GM12872 (cell line): Measurements from ENCODE around the gene PRKCA.

Source experiments
- TF ChIP-seq, protein P1 (sequence below): IDR thresholded peaks from 3 replicates; pipeline ENCODE4 v1.5.1; 2011; ENCODE audit warnings: low read depth, mild to moderate bottlenecking, low read length, moderate library complexity; ENCODE audit not compliant: insufficient read depth

Gene PRKCA

DNA sequence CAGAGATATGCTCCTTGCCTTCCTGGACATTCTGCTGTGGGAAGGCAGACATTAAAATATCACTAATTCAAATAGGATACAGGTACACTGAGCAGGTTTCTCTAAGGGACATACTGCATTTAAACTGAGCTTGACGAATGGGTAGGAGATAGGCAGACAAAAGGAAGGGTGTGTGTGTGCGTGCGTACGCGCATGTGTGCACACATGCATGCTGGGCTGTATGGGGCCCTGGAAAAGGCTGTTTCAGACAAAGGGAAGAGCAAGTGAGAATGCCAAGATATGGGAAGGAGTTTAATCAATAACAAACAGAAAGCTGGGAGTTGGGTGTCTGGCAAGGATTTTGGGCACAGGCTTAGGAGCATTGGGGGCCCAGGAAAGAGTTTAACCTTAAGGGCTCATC is 196.2 kb downstream of the PRKCA start:
- TF ChIP-seq, protein P1, sequence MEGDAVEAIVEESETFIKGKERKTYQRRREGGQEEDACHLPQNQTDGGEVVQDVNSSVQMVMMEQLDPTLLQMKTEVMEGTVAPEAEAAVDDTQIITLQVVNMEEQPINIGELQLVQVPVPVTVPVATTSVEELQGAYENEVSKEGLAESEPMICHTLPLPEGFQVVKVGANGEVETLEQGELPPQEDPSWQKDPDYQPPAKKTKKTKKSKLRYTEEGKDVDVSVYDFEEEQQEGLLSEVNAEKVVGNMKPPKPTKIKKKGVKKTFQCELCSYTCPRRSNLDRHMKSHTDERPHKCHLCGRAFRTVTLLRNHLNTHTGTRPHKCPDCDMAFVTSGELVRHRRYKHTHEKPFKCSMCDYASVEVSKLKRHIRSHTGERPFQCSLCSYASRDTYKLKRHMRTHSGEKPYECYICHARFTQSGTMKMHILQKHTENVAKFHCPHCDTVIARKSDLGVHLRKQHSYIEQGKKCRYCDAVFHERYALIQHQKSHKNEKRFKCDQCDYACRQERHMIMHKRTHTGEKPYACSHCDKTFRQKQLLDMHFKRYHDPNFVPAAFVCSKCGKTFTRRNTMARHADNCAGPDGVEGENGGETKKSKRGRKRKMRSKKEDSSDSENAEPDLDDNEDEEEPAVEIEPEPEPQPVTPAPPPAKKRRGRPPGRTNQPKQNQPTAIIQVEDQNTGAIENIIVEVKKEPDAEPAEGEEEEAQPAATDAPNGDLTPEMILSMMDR: no peak

DNA sequence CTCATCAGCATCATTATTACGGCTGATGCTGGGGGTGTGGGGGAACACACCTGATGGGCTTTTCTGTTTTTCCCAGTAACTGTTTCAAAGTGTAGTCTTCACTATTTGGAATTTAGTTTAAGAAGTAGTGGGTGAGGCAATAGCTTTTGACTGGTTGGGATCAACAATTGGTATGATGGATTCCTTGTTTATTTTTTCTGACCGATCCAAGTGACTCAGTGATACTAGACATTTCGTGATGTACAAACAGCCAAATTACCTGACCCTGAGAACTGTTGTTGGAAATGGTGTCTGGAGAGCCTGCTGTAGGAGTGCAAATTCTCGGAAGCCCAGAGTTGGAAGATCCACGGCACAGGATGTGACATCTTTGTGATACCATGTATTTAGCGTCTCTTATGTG is 204.2 kb downstream of the PRKCA start:
- TF ChIP-seq, protein P1: no peak

DNA sequence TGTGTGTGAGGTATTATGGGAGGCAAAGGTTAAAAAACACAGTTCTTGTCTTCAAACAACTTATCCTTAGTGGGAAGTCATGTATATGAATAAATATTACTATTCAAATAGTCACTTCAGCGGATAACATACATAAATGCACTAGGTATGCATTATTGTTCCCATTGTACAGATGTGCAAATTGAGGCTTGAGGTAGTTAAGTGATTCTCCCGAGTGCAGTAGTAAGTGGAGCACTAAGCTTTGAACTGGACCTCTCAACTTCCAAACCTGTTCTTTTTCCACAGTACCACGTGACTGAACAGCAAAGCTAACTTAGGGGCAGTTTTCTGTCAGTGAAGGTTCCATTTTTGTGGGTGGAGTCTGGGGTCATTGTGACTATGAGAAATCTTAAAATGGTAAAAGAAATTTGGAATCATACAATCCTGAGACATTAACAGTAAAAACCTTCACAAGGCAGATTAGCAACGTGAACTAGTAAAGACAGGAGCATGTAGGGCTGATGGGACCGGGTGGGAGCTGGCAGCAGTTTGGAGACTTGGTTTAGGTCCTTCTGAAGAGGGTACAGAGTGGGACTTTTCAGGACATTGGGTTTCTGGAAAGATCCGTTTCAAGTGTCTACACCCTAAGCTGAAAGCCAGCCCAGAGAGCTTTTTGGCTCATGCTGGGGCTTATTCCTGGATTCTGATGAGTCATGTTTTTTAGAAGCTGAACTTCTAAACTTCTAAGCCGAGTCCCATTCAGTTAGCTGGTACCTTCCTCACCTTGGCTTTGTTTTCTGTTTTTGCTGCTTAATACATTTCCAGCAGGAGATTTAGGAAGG is 204.9 kb downstream of the PRKCA start:
- TF ChIP-seq, protein P1: no peak

DNA sequence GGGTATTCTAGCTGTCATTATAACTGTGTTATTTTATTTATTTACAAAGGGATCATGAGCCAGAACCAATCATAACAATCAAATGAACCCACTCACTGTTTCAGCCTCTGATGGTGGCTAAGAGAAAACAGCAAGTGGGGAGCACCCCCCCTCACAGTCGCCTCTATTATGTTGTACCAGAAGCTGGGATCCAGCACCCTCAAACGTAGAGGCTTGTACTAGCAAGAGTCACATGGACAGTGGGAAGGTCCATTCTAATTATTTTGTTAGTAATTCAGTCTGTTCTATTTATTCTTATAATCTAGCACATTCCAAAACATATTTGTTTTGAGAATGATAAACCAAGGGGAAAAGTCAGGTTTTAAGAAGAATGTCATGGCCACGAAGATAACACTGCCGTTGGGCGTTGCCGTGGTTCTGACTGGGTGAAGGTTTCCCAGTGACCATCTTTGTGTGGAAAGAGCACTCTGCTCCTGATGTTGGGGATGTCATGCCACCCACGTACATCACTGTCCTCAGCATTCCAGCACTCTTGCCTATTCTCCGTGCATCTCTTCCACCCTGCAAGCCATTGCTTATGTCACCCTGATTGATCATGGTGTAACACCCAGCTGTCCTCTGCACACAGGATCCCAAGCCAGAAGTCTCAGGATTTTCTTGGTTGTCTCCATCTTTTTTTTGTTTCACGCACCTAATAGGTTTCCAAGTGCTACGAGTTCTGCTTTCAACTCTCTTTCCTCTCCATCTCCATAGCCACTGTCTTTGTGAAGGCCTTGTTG is 205.8 kb downstream of the PRKCA start:
- TF ChIP-seq, protein P1: no peak

DNA sequence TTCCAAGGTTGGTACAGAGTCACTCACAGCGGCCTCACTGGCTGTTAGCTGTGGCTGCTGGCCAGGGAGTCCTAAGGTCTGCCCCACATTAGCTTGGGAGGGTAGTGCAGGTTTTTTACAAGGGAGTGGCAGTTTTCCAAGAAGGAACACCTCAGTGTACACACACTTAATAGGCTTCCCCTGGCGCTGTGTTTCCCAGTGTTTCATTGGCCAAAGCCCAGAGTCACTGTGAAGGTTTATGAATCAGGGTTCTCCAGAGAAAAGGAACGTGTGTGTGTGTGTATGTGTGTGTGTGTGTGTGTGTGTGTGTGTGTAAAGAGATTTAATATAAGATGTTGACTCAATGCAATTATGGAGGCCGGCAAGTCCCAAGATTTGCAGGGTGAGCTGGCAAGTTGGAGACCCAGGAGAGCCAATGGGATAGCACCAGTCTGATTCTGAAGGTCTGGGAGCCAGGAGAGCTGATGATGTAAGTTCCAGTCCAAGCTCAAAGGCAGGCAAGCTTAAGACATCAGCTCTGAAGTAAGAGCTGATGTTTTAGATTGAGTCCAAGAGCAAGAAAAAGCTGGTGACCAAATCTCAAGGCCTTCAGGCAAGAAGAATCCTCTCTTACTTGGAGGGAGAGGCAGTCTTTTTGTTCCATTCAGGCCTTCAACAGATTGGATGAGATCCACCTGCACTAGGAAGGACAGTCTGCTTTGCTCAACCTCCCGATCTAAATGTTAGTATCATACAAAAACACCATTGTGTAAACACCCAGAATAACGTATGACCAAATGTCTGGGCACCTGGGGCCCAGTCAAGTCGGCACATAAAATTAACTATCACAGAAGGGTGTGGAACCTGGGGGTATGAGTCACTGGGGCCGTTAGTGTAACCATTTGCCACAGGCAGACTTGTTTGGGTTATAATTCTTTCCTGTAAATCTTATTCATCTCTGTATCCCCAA is 206.8 kb downstream of the PRKCA start:
- TF ChIP-seq, protein P1: no peak

DNA sequence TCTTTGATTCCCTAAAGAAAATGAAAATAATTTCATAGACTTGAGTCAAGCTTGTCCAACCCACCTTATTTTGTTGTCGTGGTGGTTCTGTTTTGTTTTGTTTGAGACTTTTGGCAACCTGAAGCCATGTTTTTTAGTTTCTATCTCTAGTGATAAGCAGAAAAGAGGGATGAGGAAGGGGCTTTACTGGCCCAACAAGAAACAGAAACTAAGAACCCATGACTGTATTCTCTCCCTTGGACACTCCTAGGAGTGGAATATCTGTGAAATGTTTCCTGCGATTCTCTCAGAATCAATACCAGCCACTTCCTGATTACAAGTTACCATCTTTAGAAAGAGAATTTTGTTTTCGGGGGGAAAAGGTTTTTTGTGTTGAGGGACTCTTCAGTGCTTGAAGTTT is 207.5 kb downstream of the PRKCA start:
- TF ChIP-seq, protein P1: no peak
